ENCODE measurements around the gene SLC4A8. TPM values are rescaled to one million over a fixed set of nuclear protein-coding genes. Genes with fewer than 3 reads are reported as not detected.

Gene SLC4A8
- total RNA-seq = 42.7 TPM

GRCh38 chr12:51424662-51425539 lies at the start of gene SLC4A8:
Gene SLC4A8 (plus strand): TSS chr12:51424831. CDS start chr12:51424988, 157 bp downstream.

DNA sequence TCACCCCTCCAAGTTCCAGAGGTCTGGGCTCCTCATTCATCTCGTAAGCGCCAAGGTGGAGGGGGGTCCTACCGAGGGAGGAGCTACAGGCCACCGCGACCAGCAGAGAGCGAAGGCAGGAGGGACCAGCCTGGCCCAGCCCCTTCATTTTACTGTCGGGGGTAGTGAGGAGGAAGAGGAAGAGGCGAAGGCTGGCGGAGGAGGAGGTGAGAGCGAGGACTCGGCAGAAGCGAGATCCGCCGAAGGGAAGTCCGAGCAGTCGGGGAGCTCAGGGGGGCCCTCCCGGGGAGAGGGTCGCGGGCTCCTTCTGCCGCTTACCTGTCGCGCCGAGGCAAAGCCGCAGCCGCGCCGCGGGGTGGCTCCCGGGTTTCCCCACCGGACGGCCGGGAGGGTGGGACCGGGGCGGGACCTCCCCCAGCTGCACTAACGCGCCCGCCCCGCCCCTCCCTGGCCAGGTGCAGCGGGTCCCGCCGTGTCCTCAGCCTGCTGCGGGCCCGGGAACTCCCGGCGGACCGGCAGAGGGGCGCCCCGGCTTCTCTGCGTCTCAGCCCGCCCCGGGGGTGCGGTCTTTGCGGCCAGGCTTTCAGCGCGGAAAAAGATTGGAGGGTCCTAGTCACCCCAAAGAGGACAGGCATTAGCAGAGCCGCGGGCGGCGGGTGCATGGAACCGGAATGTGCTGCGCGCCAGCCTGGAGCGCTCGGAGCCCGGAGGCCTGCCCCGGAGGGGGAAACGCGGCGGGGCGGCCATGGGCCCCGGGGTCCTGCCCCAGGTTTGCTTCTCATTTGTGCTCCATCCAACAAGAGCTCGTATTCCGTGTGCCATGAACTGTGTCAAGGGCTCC lies 33.1 kb upstream of the SLC4A8 start, which contains the start of gene GALNT6:
TSS of gene GALNT6 (minus strand) at position 124 of the 841 bp plus-strand sequence. CDS start 11,625 bp downstream, outside the sequence.

Other genes starting within 250 kb of the SLC4A8 start
- 12.0 TPM for gene POU6F1, start 206.8 kb upstream of the SLC4A8 start, total RNA-seq
- gene DAZAP2, start 186.0 kb upstream of the SLC4A8 start, total RNA-seq = 63.0 TPM
- 1.4 TPM for gene SMAGP, start 154.4 kb upstream of the SLC4A8 start, total RNA-seq
- gene BIN2, start 100.7 kb upstream of the SLC4A8 start, total RNA-seq = 2.3 TPM
- gene CELA1, start 78.2 kb upstream of the SLC4A8 start, total RNA-seq = not detected
- gene GALNT6, start 33.4 kb upstream of the SLC4A8 start, total RNA-seq = 0.23 TPM
- gene SCN8A, start 166.4 kb downstream of the SLC4A8 start, total RNA-seq = 74.3 TPM